ENCODE measurements around the gene TMEM125.

Gene TMEM125

GRCh38 chr1:43270421-43271095 is 775 bp downstream of the TMEM125 start:
- H3K27ac ChIP-seq: peak overlapping the region; percentile 47
- no peak for TF ChIP-seq CTCF (IDR thresholded peaks at IDR 0.05)
- TF ChIP-seq ZFX (IDR thresholded peaks at IDR 0.05; ENCODE audit: borderline replicate concordance): no peak

GRCh38 chr1:43271186-43272118 is 1.7 kb downstream of the TMEM125 start:
- peak overlapping the region; percentile 47 for H3K27ac ChIP-seq

GRCh38 chr1:43272161-43272560 is 2.4 kb downstream of the TMEM125 start:
- TF ChIP-seq ZFX (IDR thresholded peaks at IDR 0.05; ENCODE audit: borderline replicate concordance) (no peak), CTCF (IDR thresholded peaks at IDR 0.05) (no peak)
- no peak overlapping the region for H3K27ac ChIP-seq

More at GRCh38 chr1:43271186-43272118, 1.7 kb downstream of the TMEM125 start:
- TF ChIP-seq ZFX (IDR thresholded peaks at IDR 0.05; ENCODE audit: borderline replicate concordance) (no peak), CTCF (IDR thresholded peaks at IDR 0.05) (no peak)

- no peak for TF ChIP-seq ZFX (IDR thresholded peaks at IDR 0.05; ENCODE audit: borderline replicate concordance)
- no peak for TF ChIP-seq CTCF (IDR thresholded peaks at IDR 0.05)
- H3K27ac ChIP-seq: no peak overlapping the region
These were observed 3.1 kb downstream of the TMEM125 start for GRCh38 chr1:43272576-43273571.

- no peak overlapping the region for H3K27ac ChIP-seq
- TF ChIP-seq ZFX (IDR thresholded peaks at IDR 0.05; ENCODE audit: borderline replicate concordance): no peak
- no peak for TF ChIP-seq CTCF (IDR thresholded peaks at IDR 0.05)
These were observed 3.9 kb downstream of the TMEM125 start for GRCh38 chr1:43273708-43274107.

GRCh38 chr1:43274125-43274803 is 4.5 kb downstream of the TMEM125 start:
- no peak for TF ChIP-seq CTCF (IDR thresholded peaks at IDR 0.05)
- TF ChIP-seq ZFX (IDR thresholded peaks at IDR 0.05; ENCODE audit: borderline replicate concordance): no peak
- no peak overlapping the region for H3K27ac ChIP-seq
